ENCODE results near the gene SH2D6.
"Not testable (repeated sequence)": the region's sequence is repeated elsewhere in the genome, so short reads cannot be mapped to it uniquely, and the experiment has no call there.

The SH2D6 gene

GRCh38 chr2:85418132-85419008 is at the start of gene SH2D6:
SH2D6 (plus strand) TSS chr2:85418714; CDS start chr2:85429466, 10,752 bp downstream.
- no peak for FAIRE-seq

- FAIRE-seq, result no peak
Measured at GRCh38 chr2:85368921-85369320, 49.6 kb upstream of the SH2D6 start.

- no peak for FAIRE-seq
Measured at GRCh38 chr2:85369500-85369899, 49.0 kb upstream of the SH2D6 start.

- no peak for FAIRE-seq
Measured at GRCh38 chr2:85371045-85371444, 47.5 kb upstream of the SH2D6 start.

GRCh38 chr2:85376291-85377065 is 42.0 kb upstream of the SH2D6 start:
- FAIRE-seq, result no peak

GRCh38 chr2:85377083-85377482 is 41.4 kb upstream of the SH2D6 start:
- FAIRE-seq, result no peak

GRCh38 chr2:85378257-85378656 is 40.3 kb upstream of the SH2D6 start:
- no peak for FAIRE-seq

- FAIRE-seq, result no peak
Measured at GRCh38 chr2:85380048-85380447, 38.5 kb upstream of the SH2D6 start.

- FAIRE-seq, result not testable (repeated sequence)
Measured at GRCh38 chr2:85383151-85383550, 35.4 kb upstream of the SH2D6 start.

GRCh38 chr2:85383850-85384249 is 34.7 kb upstream of the SH2D6 start:
- no peak for FAIRE-seq

- FAIRE-seq, result no peak
Measured at GRCh38 chr2:85385746-85386145, 32.8 kb upstream of the SH2D6 start.

GRCh38 chr2:85387754-85388153 is 30.8 kb upstream of the SH2D6 start:
- no peak for FAIRE-seq

- FAIRE-seq, result no peak
Measured at GRCh38 chr2:85388878-85389538, 29.5 kb upstream of the SH2D6 start.

GRCh38 chr2:85390941-85391669 is 27.4 kb upstream of the SH2D6 start:
- FAIRE-seq, result no peak

- no peak for FAIRE-seq
Measured at GRCh38 chr2:85393836-85394235, 24.7 kb upstream of the SH2D6 start.

GRCh38 chr2:85394261-85394681 is 24.2 kb upstream of the SH2D6 start:
- FAIRE-seq, result no peak

- FAIRE-seq, result no peak
Measured at GRCh38 chr2:85394976-85395375, 23.5 kb upstream of the SH2D6 start.

- no peak for FAIRE-seq
Measured at GRCh38 chr2:85395912-85396475, 22.5 kb upstream of the SH2D6 start.

GRCh38 chr2:85396531-85397470 is 21.7 kb upstream of the SH2D6 start:
- FAIRE-seq, result no peak

GRCh38 chr2:85397925-85398331 is 20.6 kb upstream of the SH2D6 start:
- FAIRE-seq, result no peak

Data from islet of Langerhans (tissue), 1 donor.